Keratinocyte (primary cell): ENCODE measurements around the gene MYOZ3.

Experiments used
- EZH2 ChIP-seq: IDR thresholded peaks from one replicate; pipeline ENCODE4 v1.6.1; 2012; ENCODE audit warnings: inconsistent platforms, mild to moderate bottlenecking, low read length, moderate library complexity
- TF ChIP-seq, protein P1 (sequence below), 3 experiments: IDR thresholded peaks in 1 of 3; conservative IDR thresholded peaks in 1 of 3; optimal IDR thresholded peaks in 1 of 3; 2 replicates in 2 of 3; 3 replicates in 1 of 3; pipeline versions ENCODE3 to v1.5.1; 2011; ENCODE audit warnings: low read length in 3 of 3, mild to moderate bottlenecking in 3 of 3, moderate library complexity in 2 of 3, control low read depth in 1 of 3, inconsistent platforms in 1 of 3; ENCODE audit not compliant: insufficient read depth in 2 of 3; ENCODE audit errors: extremely low read depth in 1 of 3

- TF ChIP-seq, protein P1, sequence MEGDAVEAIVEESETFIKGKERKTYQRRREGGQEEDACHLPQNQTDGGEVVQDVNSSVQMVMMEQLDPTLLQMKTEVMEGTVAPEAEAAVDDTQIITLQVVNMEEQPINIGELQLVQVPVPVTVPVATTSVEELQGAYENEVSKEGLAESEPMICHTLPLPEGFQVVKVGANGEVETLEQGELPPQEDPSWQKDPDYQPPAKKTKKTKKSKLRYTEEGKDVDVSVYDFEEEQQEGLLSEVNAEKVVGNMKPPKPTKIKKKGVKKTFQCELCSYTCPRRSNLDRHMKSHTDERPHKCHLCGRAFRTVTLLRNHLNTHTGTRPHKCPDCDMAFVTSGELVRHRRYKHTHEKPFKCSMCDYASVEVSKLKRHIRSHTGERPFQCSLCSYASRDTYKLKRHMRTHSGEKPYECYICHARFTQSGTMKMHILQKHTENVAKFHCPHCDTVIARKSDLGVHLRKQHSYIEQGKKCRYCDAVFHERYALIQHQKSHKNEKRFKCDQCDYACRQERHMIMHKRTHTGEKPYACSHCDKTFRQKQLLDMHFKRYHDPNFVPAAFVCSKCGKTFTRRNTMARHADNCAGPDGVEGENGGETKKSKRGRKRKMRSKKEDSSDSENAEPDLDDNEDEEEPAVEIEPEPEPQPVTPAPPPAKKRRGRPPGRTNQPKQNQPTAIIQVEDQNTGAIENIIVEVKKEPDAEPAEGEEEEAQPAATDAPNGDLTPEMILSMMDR (optimal IDR thresholded peaks at IDR 0.05 in 1 of 3, IDR thresholded peaks at IDR 0.05 in 1 of 3, conservative IDR thresholded peaks at IDR 0.05 in 1 of 3; ENCODE audit: extremely low read depth in 1 of 3, insufficient read depth in 2 of 3, low read length in 3 of 3) = no peak
- TF ChIP-seq EZH2 = no peak
Observed at GRCh38 chr5:150625831-150626746, 35.0 kb upstream of the MYOZ3 start.
